Gastrocnemius medialis (tissue), 4 donors: Measurements from ENCODE around the gene PRAC1. TPM values are rescaled to one million over a fixed set of nuclear protein-coding genes. Genes with fewer than 3 reads are reported as not detected.

ENCODE experiments used
- ATAC-seq, 2 donors: fragments of 150-250 bp; one replicate each; pipeline ENCODE4 v1.9.1; 2016
- DNase-seq, 2 donors: peaks; one replicate each; pipeline ENCODE4 v3.0.0-alpha.2; 2019
- H3K27ac ChIP-seq, 4 donors: fragments of 200-600 bp; sonication (generic); 1 replicate in 1 of 4; 2 replicates in 3 of 4; pipeline ENCODE4 v1.5.1; 2016 to 2018; ENCODE audit warnings: mild to moderate bottlenecking in 2 of 4, moderate library complexity in 1 of 4
- H3K27me3 ChIP-seq, 3 donors: fragments of 200-600 bp; sonication (generic) in 2 of 3; 1 replicate in 1 of 3; 2 replicates in 2 of 3; pipeline versions ENCODE4 v1.5.1 to v1.6.0; 2016 to 2019; ENCODE audit warnings: mild to moderate bottlenecking in 1 of 3, moderate library complexity in 1 of 3
- H3K36me3 ChIP-seq, 2 donors: fragments of 200-600 bp; sonication (generic) in 1 of 2; one replicate each; pipeline ENCODE4 v1.5.1; 2017 to 2018
- H3K4me1 ChIP-seq, 2 donors: fragments of 200-600 bp; sonication (generic) in 1 of 2; one replicate each; pipeline ENCODE4 v1.5.1; 2016 to 2017; ENCODE audit warnings: mild to moderate bottlenecking in 2 of 2
- H3K4me3 ChIP-seq, 4 donors: fragments of 200-600 bp; sonication (generic) in 3 of 4; 1 replicate in 1 of 4; 2 replicates in 3 of 4; pipeline ENCODE4 v1.5.1; 2016 to 2019; ENCODE audit warnings: mild to moderate bottlenecking in 2 of 4
- H3K9me3 ChIP-seq, 3 donors: fragments of 200-600 bp; sonication (generic) in 2 of 3; 1 replicate in 1 of 3; 2 replicates in 2 of 3; pipeline ENCODE4 v1.5.1; 2016 to 2019
- POLR2A ChIP-seq, 2 donors: fragments of 450-650 bp; IDR thresholded peaks; one replicate each; pipeline ENCODE4 v1.6.1; 2017; ENCODE audit warnings: antibody characterized with exemption in 2 of 2, mild to moderate bottlenecking in 2 of 2, moderate library complexity in 2 of 2
- in situ Hi-C, 4 donors: fragments of 200-750 bp; cut with MboI; loops; one replicate each; pipeline versions ENCODE4 v1.15.0 to v1.8.0; 2017; ENCODE audit warnings: low sequenced_read_pairs in 4 of 4
- intact Hi-C: fragments of 100-400 bp; cut with DNase I; formaldehyde crosslinking; loops from one replicate; pipeline ENCODE4 v1.15.1; 2023; ENCODE audit warnings: low total_unique reads
- total RNA-seq, 4 donors: library from RNA; depleted of rRNA; stranded (reverse); fragments of >200 nt; gene quantifications; one replicate each; pipeline versions ENCODE4 v1.1.0 to v1.2.3, GENCODE V29; 2016
- TF ChIP-seq, protein P1 (sequence below), 5 experiments: fragments of 450-650 bp in 3 of 5; fragments of 200-600 bp in 2 of 5; sonication (generic) in 2 of 5; IDR thresholded peaks in 4 of 5; conservative IDR thresholded peaks in 1 of 5; 1 replicate in 4 of 5; 2 replicates in 1 of 5; pipeline ENCODE4 v1.5.1; 2016 to 2019; ENCODE audit warnings: antibody characterized with exemption in 5 of 5, mild to moderate bottlenecking in 3 of 5, moderate library complexity in 3 of 5

PRAC1 gene
- total RNA-seq, 4 donors from 2014 or later = not detected

DNA sequence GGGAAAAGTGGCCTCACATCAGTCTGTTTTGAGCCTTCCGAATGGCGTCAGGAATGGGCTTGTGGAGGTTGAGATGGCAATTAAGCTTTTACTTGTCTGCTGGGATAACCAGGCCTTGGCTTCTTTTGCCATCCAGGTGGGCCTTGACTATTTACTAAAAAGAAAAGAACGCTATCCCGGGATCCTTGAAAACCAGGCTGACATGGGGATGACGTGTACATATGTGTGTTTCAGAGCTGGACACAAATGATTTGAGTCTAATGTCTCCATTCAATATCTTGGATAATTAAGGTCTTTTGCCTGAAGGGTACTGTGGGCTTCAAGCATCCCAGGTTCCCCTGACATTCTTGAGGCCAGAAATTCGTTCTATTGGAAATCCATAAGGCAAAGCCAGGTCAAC is 38.8 kb upstream of the PRAC1 start:
- peaks cover 30 to 62% (median 57%) of the 10 kb centered on the region in 3 donors for H3K27me3 ChIP-seq
- ATAC-seq (no peak), DNase-seq (no peak)
- intact Hi-C loops (no loop called here), in situ Hi-C loops (no loop called here)
- H3K36me3 ChIP-seq = no peaks in the 10 kb centered on the region
- H3K9me3 ChIP-seq = no peaks in the 10 kb centered on the region
- no peaks in the 10 kb centered on the region for H3K4me1 ChIP-seq
- no peak overlapping the region for H3K4me3 ChIP-seq
- TF ChIP-seq POLR2A (IDR thresholded peaks at IDR 0.05) = no peak
- TF ChIP-seq, protein P1, sequence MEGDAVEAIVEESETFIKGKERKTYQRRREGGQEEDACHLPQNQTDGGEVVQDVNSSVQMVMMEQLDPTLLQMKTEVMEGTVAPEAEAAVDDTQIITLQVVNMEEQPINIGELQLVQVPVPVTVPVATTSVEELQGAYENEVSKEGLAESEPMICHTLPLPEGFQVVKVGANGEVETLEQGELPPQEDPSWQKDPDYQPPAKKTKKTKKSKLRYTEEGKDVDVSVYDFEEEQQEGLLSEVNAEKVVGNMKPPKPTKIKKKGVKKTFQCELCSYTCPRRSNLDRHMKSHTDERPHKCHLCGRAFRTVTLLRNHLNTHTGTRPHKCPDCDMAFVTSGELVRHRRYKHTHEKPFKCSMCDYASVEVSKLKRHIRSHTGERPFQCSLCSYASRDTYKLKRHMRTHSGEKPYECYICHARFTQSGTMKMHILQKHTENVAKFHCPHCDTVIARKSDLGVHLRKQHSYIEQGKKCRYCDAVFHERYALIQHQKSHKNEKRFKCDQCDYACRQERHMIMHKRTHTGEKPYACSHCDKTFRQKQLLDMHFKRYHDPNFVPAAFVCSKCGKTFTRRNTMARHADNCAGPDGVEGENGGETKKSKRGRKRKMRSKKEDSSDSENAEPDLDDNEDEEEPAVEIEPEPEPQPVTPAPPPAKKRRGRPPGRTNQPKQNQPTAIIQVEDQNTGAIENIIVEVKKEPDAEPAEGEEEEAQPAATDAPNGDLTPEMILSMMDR (IDR thresholded peaks at IDR 0.05 in 4 of 5, conservative IDR thresholded peaks at IDR 0.05 in 1 of 5) = no peak
- no peak overlapping the region for H3K27ac ChIP-seq

DNA sequence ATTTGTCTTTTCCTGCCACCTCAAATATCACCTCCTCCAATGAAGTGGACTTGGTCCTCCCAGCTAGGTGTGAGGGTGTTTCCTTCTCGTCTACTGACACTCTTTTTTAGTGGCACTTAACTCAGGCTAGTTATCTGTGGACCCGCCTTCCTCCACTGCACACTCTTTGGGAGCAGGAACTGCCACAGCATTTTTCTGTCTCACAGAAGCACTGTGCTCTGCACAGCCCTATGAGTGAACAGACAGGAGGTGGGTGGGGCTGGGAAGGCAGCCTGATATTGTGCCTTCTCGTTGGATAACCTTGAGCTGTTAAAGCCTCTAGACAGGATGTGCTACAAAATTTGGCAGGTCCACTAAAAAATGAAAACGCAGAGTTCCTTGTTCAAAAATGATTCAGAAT is 38.1 kb upstream of the PRAC1 start:
- no peak for TF ChIP-seq POLR2A (IDR thresholded peaks at IDR 0.05)
- TF ChIP-seq, protein P1 (IDR thresholded peaks at IDR 0.05 in 4 of 5, conservative IDR thresholded peaks at IDR 0.05 in 1 of 5) = no peak
- in situ Hi-C loops (no loop called here), intact Hi-C loops (no loop called here)
- ATAC-seq = no peak
- no peak for DNase-seq
- no peaks in the 10 kb centered on the region for H3K9me3 ChIP-seq
- peaks cover 37 to 67% (median 64%) of the 10 kb centered on the region in 3 donors for H3K27me3 ChIP-seq
- no peaks in the 10 kb centered on the region for H3K36me3 ChIP-seq
- H3K4me1 ChIP-seq = no peaks in the 10 kb centered on the region
- no peak overlapping the region for H3K27ac ChIP-seq
- H3K4me3 ChIP-seq = no peak overlapping the region

DNA sequence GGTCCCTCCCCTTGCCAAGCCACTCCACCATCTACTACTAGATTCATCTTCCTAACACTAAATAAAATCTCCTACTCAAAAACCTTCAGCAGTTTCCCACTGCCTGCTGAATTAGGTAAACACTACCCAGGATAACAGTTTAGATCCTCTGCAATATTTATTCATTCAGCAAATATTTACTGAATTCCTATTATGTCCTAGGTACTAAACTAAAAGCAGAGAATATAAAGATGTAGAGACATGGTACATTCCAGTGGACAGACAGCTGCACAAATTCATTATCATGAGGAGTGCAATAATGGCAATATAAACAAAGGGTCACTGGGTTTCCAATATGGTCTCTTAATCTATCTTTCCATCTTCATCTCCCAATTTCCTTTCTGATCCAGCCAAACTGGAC is 37.0 kb upstream of the PRAC1 start:
- H3K4me1 ChIP-seq = peaks cover 0 to 6% of the 10 kb centered on the region in 2 donors
- H3K4me3 ChIP-seq = no peak overlapping the region
- no peak for DNase-seq
- H3K27me3 ChIP-seq = peaks cover 49 to 75% (median 74%) of the 10 kb centered on the region in 3 donors
- H3K27ac ChIP-seq = no peak overlapping the region
- in situ Hi-C loops (no loop called here), intact Hi-C loops (loop anchor here (10.0 kb wide), 1 partner anchor 104 kb away; no protein-coding TSS in a partner anchor)
- H3K36me3 ChIP-seq = no peaks in the 10 kb centered on the region
- no peak for TF ChIP-seq POLR2A (IDR thresholded peaks at IDR 0.05)
- TF ChIP-seq, protein P1 (IDR thresholded peaks at IDR 0.05 in 4 of 5, conservative IDR thresholded peaks at IDR 0.05 in 1 of 5) = no peak
- no peaks in the 10 kb centered on the region for H3K9me3 ChIP-seq
- no peak for ATAC-seq

DNA sequence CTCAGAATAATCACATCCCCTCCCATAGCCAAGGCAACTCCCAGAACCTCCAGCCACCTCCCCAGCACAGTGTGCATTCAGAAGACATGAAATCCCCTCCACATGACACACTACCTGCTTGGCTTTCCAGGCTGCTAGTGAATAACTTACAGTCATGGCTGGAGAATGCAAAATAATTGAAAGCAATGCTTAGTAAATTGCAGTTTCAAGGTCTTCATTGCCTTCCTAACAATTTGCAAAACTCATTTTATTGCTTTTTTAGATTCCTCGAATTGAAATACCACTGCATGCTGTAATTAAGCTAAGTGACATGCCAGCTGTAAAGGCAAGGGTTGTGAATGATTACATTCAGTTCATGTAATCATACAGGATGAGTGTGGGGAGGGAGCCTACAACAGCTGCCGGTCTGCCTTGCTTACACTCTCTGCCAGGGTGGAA is 35.2 kb upstream of the PRAC1 start:
- intact Hi-C loops = loop anchor here (10.0 kb wide), 1 partner anchor 103 kb away; no protein-coding TSS in a partner anchor
- peaks cover 66 to 87% (median 80%) of the 10 kb centered on the region in 3 donors for H3K27me3 ChIP-seq

More for the DNA sequence above, 35.2 kb upstream of the PRAC1 start:
- Histone ChIP-seq H3K4me1 (peaks cover 0 to 12% of the 10 kb centered on the region in 2 donors), H3K27ac (no peak overlapping the region), H3K36me3 (no peaks in the 10 kb centered on the region), H3K9me3 (no peaks in the 10 kb centered on the region), H3K4me3 (no peak overlapping the region)
- ATAC-seq (no peak), DNase-seq (no peak)
- TF ChIP-seq POLR2A (IDR thresholded peaks at IDR 0.05) = no peak
- TF ChIP-seq, protein P1 (IDR thresholded peaks at IDR 0.05 in 4 of 5, conservative IDR thresholded peaks at IDR 0.05 in 1 of 5) = no peak
- in situ Hi-C loops = no loop called here
